HepG2 (cell line): ENCODE data around the gene STKLD1. TPM values are rescaled to one million over a fixed set of nuclear protein-coding genes. Genes with fewer than 3 reads are reported as not detected.

Experiments used
- ATF7 ChIP-seq, 2 experiments: fragments of 450-650 bp in 1 of 2; sonication (generic) in 1 of 2; formaldehyde crosslinking in 1 of 2; IDR thresholded peaks; 2 replicates each; pipeline versions ENCODE4 v1.4.0 to v1.6.1; 2016 to 2020; ENCODE audit warnings: antibody characterized with exemption in 1 of 2, mild to moderate bottlenecking in 1 of 2, missing genetic modification reagents in 1 of 2
- CHD2 ChIP-seq: IDR thresholded peaks from 2 replicates; pipeline ENCODE4 v1.6.1; 2011; ENCODE audit warnings: low read depth, low read length, improper control_type of control experiment
- DMAP1 ChIP-seq: IDR thresholded peaks from 2 replicates; pipeline ENCODE4 v1.6.1; 2016
- EP300 ChIP-seq, 3 experiments: sonication (generic) in 1 of 3; formaldehyde crosslinking in 1 of 3; IDR thresholded peaks; 2 replicates each; pipeline versions ENCODE4 v1.5.1 to v1.6.1; 2011 to 2020; ENCODE audit warnings: low read depth in 2 of 3, low read length in 2 of 3, borderline replicate concordance in 1 of 3, improper control_type of control experiment in 1 of 3, mild to moderate bottlenecking in 1 of 3, missing genetic modification reagents in 1 of 3, moderate library complexity in 1 of 3
- MEF2D ChIP-seq: sonication (generic); formaldehyde crosslinking; IDR thresholded peaks from 2 replicates; pipeline ENCODE4 v1.5.1; 2020; ENCODE audit warnings: mild to moderate bottlenecking, missing genetic modification reagents
- MTF2 ChIP-seq: sonication (generic); formaldehyde crosslinking; IDR thresholded peaks from 2 replicates; pipeline ENCODE4 v1.5.0; 2020; ENCODE audit warnings: missing genetic modification reagents, borderline replicate concordance
- NFE2 ChIP-seq: sonication (generic); formaldehyde crosslinking; IDR thresholded peaks from 2 replicates; pipeline ENCODE4 v1.4.0; 2020; ENCODE audit warnings: missing genetic modification reagents
- RFX5 ChIP-seq: IDR thresholded peaks from 2 replicates; pipeline ENCODE4 v1.6.1; 2011; ENCODE audit warnings: low read depth, low read length, improper control_type of control experiment
- TERF1 ChIP-seq: sonication (generic); formaldehyde crosslinking; IDR thresholded peaks from 2 replicates; pipeline ENCODE4 v1.8.0; 2022; ENCODE audit warnings: mild to moderate bottlenecking, missing genetic modification reagents, moderate library complexity
- ZNF121 ChIP-seq: sonication (generic); formaldehyde crosslinking; IDR thresholded peaks from 2 replicates; pipeline ENCODE4 v1.5.0; 2020; ENCODE audit warnings: mild to moderate bottlenecking, missing genetic modification reagents
- ZNF18 ChIP-seq: sonication (generic); formaldehyde crosslinking; IDR thresholded peaks from 2 replicates; pipeline ENCODE4 v1.8.0; 2022; ENCODE audit warnings: mild to moderate bottlenecking, missing genetic modification reagents; ENCODE audit not compliant: insufficient replicate concordance
- ZNF263 ChIP-seq: sonication (generic); formaldehyde crosslinking; IDR thresholded peaks from 2 replicates; pipeline ENCODE4 v1.4.0; 2020; ENCODE audit warnings: missing genetic modification reagents
- ZNF318 ChIP-seq: sonication (generic); formaldehyde crosslinking; IDR thresholded peaks from 2 replicates; pipeline ENCODE4 v1.4.0; 2020; ENCODE audit warnings: mild to moderate bottlenecking, missing genetic modification reagents
- polyA plus RNA-seq, 8 experiments: library from polyadenylated mRNA; depleted of rRNA in 3 of 8; stranded (reverse) in 7 of 8; unstranded in 1 of 8; fragments of >200 nt; fragmentation: Illumina TruSeq in 4 of 8; extraction: Trizol in 4 of 8; gene quantifications; 2 replicates each; pipeline versions ENCODE4 v1.2.1 to v1.2.3, GENCODE V29; 2011 to 2016; ENCODE audit warnings: low read depth in 4 of 8, missing spikeins in 1 of 8, mixed read lengths in 1 of 8; ENCODE audit not compliant: insufficient read depth in 1 of 8
- total RNA-seq, 5 experiments: library from RNA; depleted of rRNA; stranded (reverse); fragments of >200 nt; fragmentation: Illumina TruSeq; extraction: Trizol; gene quantifications; 2 replicates each; pipeline ENCODE4 v1.2.3, GENCODE V29; 2016; ENCODE audit warnings: low read depth in 1 of 5
- TF ChIP-seq, protein P1 (sequence below): sonication (generic); formaldehyde crosslinking; IDR thresholded peaks from 2 replicates; pipeline ENCODE4 v1.5.0; 2020; ENCODE audit warnings: mild to moderate bottlenecking, missing genetic modification reagents

STKLD1 gene
- total and polyA plus RNA-seq, 2 of the 13 experiments (the other 11 are each of a cell fraction or from before 2014, with no cell fraction given) = 1.5 to 2.2 TPM

- 0 out of 2 replicates have a peak, but pooled peaks have one; percentile 58 for TF ChIP-seq ZNF318 (CRISPR knock-in tag)
- peak; percentile 71 for TF ChIP-seq ZNF18 (CRISPR knock-in tag)
- TF ChIP-seq TERF1 (CRISPR knock-in tag) = no peak
- no peak for TF ChIP-seq MTF2 (CRISPR knock-in tag)
- TF ChIP-seq DMAP1 (CRISPR knock-in tag) = peak; percentile 97
- TF ChIP-seq RFX5 = no peak
- 0 out of 2 replicates have a peak, but pooled peaks have one; percentile 46 for TF ChIP-seq ZNF263 (CRISPR knock-in tag)
- TF ChIP-seq MEF2D (CRISPR knock-in tag) = no peak; the same call in 1 of the 2 replicates
- 0 out of 4 replicates have a peak, but pooled peaks of 1 of the 2 experiments have one; percentile 26 for TF ChIP-seq EP300 (IDR thresholded peaks at IDR 0.05; ENCODE audit: low read depth in 2 of 2, low read length in 2 of 2)
- TF ChIP-seq EP300 (CRISPR knock-in tag; IDR thresholded peaks at IDR 0.05; ENCODE audit: borderline replicate concordance) = no peak
- no peak for TF ChIP-seq NFE2 (CRISPR knock-in tag)
- TF ChIP-seq, protein P1, sequence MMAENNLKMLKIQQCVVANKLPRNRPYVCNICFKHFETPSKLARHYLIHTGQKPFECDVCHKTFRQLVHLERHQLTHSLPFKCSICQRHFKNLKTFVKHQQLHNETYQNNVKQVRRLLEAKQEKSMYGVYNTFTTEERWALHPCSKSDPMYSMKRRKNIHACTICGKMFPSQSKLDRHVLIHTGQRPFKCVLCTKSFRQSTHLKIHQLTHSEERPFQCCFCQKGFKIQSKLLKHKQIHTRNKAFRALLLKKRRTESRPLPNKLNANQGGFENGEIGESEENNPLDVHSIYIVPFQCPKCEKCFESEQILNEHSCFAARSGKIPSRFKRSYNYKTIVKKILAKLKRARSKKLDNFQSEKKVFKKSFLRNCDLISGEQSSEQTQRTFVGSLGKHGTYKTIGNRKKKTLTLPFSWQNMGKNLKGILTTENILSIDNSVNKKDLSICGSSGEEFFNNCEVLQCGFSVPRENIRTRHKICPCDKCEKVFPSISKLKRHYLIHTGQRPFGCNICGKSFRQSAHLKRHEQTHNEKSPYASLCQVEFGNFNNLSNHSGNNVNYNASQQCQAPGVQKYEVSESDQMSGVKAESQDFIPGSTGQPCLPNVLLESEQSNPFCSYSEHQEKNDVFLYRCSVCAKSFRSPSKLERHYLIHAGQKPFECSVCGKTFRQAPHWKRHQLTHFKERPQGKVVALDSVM (CRISPR knock-in tag) = no peak
- TF ChIP-seq ATF7 (IDR thresholded peaks at IDR 0.05) = no peak
- no peak for TF ChIP-seq ATF7 (CRISPR knock-in tag; IDR thresholded peaks at IDR 0.05)
- TF ChIP-seq ZNF121 = 0 out of 2 replicates have a peak, but pooled peaks have one; percentile 23
- peak; percentile 98 for TF ChIP-seq CHD2
These were observed 28.0 kb upstream of the STKLD1 start, which contains the start of the genes MED22 and RPL7A (continued) for GRCh38 chr9:133347985-133348717.
